GM18909 (cell line): ENCODE results near the gene TAF1B.

Source experiments
- ATAC-seq: cut with Tn5 transposase; IDR thresholded peaks from one replicate; pipeline ENCODE4 v1.9.1; 2021; ENCODE audit warnings: mild to moderate bottlenecking; ENCODE audit not compliant: unreplicated experiment, poor library complexity

The TAF1B gene

GRCh38 chr2:9959262-9959661 is 116.0 kb downstream of the TAF1B start:
- no peak for ATAC-seq

DNA sequence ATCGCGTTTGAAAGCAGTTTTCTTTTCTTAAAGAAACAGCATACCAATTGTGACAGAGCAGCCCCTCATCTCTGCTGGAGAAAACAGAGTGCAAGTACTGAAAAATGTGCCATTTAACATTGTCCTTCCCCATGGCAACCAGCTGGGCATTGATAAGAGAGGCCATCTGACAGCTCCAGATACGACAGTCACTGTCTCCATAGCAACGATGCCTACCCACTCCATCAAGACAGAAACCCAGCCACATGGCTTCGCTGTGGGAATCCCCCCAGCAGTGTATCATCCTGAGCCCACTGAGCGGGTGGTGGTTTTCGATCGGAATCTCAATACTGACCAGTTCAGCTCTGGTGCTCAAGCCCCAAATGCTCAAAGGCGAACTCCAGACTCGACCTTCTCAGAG is 117.7 kb downstream of the TAF1B start:
- ATAC-seq: no peak

DNA sequence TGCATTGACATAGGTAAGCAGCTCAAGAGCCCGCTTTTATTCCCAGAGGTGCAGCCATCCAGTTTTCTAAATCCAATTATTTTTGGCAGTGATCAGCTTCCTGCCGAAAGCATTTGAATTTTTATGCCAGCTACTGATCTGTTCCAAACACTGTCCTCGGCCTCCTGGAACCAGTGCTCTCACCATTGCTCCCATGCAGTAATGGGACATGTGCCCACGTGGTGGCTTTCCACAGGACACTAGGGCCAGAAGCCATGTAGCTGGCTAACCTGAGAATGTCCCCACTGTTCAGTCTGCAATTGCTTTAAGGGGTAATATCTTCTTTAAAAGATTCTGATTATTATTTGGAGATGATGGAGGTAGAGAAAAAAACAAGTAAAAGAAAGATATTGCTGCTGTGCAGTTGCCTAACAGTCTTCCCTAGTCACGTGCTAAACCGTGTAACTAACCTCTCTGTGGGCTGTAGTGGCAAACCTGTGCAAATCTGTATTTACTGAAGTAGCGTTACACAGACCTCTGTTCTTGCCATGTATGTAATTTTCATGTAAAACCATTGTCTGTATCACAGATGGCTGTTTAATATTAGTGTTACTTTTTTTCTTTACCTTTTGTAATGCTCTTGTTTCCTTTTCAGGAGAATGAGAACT is 121.2 kb downstream of the TAF1B start:
- ATAC-seq: no peak

DNA sequence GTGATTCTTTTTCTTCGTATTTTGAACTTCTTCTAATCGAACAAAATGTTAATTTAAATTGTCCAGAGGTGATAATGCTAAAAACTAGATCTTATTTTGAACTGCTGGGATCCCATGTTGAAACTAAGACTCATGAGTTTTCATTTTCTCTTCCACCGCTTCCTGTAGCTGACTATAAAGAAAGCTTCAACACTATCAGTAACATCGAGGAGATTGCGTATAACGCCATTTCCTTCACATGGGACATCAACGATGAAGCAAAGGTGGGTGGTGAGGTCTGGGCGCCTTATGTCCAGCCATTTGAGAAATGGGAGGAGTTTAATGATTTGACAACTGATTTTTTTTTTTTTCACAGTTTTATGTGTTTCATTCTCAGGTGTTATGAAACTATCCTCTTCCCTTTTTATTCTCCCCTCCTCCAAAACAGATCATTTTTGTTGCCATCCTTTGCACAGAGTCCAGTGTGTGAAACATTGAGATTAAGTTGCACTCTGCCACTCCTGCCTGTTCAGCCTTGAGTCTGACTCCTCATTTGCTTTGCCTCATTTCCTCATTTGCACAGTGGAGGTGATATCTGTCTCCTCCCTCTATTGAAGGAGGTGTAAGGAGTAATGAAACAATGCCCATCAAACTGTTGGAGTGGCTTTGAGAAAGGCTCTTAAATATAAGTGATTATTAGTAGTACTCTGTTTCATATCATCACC is 122.0 kb downstream of the TAF1B start:
- no peak for ATAC-seq

- no peak for ATAC-seq
Observed at GRCh38 chr2:9966491-9967022, 123.3 kb downstream of the TAF1B start.

DNA sequence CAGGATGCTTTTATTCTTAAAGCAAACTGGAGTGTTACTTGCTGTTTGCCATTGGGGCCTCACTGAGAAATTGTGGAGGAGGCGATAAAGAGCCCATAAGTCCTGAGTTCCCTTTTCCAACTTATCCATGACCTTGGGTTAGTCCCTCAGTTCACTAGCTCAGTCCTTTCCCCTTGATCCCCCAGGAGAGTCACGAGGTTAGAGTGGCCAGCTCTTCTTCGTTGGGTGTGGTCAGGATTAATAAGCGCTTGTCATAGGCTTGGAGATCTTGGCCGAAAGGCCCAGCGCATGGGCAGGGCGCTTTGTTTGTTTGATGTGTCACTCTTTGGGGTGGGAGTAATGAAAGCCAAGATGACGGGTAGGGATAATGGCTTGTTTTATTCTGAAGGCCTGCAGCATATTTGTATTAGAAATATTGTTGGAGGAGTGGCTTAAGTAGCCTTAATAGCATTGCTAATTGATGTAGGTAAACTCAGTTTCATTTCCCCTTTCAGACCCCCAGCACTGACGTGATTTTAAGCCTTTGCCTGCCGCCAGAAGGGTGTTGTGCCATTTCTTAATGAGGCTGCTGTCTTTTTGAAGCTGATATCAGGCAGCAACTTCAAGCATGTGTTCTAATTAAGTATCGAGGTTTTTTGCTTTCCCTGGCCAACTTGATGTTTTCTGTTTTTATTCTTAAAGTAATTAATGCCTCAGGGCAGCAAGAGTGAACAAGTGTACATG is 123.9 kb downstream of the TAF1B start:
- ATAC-seq: no peak

DNA sequence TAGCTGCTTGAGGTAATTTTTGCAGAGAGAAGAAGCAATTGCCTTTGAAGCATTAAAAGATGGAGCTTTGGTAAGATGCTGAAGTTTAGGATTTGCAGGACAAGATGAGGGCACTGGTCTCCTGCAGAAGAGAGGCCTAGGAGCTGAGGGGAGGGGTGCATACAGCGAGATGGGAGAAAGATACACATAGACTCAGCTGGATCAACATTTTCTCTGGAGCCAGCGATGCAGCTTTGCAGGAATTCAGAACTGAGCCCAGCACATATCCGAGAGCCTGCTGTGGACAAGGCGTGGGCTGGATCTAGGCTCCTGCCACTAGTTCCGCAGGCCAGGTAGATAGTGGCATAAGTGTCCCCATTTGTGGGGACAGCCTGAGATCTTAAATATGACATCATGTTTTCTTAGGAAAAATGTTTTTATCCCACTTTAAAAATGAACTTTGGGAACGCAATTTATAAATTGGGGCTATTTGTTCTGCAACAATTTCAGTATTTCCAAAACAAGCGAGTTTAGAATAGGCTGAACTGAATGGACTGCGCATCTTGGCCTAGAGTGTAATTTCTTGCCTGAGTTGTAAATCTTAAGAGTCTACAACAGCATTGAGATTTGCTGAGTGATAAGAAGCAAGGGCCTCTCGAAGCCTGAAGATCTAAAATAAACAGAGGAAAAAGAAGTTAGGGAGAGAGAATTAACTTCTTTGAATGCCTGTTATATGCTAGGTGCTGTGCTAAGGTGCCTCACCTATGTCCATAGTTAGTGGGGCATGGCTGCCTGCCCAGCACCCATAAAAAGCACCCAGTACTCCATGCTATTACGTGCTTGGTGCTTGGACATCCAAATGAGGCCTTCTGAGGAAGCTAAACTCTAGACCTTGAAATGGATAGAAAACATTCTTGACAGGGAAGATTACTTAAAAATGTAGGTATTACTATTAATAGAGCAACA is 125.6 kb downstream of the TAF1B start:
- ATAC-seq: no peak

DNA sequence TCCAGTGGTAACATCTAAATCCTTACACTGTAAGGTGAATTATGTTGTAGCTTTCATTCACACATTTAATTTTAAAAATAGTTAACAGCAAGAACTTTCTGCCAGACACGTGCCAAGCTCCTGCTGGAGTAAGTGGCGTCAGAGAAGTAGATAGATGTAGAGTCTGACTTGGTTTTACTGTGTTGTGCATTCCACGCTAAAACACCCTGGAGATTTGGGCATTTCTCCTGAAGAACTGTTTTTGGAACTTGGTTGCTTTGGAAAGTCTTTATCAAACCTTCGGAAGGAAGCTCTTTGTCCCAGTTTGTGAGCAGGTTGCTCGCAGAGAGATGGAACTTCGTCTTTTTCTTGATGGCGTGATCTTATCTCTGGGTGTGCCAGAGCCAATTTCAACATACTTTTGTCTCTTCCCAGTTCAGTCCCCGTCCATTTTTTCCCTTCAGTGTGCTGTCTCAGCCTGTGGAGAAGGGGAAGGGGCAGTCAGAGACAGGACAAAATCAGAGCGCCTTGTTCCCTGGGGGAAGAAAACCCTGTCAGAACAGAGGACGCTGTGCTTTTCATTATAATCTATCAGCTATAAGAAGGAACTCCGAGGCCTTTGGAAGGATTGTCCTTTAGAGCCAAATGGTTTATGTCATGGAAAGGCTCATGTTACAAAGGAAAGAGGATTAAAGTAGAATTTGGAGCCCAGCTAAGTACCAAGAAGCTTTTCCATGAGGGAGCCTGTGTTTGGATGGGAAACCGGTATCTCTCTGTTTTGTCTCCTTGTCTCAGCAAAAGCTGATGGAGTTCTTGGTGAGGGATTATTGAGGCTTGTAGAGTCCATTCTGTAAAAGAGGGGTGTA is 127.1 kb downstream of the TAF1B start:
- no peak for ATAC-seq

DNA sequence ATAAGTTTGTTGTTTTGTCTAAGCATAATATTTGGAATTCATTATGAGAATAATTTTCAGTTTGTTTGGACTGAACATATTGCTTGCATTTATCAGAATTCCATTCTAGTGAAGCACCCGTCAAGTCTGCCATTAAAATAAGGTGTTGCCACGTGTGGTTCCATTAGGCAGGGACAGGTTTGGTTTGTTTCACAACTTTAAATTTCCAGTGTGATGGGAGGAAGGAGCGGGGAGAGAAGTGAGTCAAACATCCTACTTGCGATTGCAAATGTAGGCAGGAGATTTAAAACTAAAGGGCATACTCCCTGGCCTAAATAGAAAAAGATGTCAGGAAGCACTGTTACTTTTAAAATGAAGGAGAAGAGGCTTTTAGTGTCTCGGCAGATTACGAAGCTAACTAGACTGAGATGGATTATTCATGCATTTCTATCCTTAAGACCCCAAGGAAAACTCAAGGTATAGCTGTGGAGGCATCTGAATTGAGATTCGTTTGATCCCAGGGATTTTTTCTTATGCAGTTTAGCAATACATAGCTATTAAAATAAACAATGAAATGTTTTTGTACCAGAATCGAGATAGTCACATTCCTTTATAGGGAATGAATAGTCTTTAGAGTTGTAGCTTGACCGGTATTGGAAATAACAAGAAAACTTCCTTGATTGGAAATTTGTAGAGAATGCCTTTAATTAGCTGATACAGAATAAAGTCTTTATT is 128.0 kb downstream of the TAF1B start:
- no peak for ATAC-seq

- no peak for ATAC-seq
Observed at GRCh38 chr2:9971890-9972289, 128.6 kb downstream of the TAF1B start.

GRCh38 chr2:9972621-9973479 is 129.6 kb downstream of the TAF1B start:
- no peak for ATAC-seq

DNA sequence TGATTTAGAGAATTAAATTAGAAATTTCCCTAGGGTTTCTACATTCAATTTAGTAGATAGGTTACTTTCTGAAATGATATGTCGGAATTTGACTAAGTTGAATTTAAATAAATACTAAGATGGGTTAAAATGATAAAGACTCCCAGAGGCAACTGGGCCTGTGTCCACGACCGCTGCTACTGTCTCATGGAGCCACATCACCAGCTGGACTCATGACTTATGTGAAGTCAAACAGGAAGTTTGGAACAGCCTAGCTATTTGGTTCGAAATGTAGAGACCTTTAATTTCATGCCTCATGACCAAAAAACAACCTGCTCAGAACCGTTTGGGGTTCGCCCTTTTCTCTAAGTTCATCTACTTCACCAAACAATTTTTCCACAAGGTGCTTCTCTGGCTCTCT is 130.4 kb downstream of the TAF1B start:
- no peak for ATAC-seq

GRCh38 chr2:9974343-9974742 is 131.1 kb downstream of the TAF1B start:
- ATAC-seq: no peak

DNA sequence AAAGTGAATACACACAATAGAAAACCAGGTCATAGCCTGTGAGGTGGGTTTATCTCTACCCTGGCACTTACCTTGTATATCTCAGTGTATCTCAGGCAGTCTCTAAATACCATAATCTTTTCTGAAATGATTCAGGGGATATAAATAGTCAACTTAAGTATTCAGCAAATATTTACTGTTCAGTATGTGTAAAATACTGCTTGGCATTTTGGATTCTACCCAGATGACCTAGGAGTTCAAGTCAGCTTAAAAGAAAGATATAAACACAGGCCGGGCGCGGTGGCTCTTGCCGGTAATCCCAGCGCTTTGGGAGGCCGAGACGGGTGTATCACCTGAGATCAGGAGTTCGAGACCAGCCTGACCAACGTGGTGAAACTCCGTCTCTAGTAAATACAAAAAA is 132.1 kb downstream of the TAF1B start:
- ATAC-seq: no peak

GRCh38 chr2:9975805-9976447 is 132.7 kb downstream of the TAF1B start:
- ATAC-seq: no peak

DNA sequence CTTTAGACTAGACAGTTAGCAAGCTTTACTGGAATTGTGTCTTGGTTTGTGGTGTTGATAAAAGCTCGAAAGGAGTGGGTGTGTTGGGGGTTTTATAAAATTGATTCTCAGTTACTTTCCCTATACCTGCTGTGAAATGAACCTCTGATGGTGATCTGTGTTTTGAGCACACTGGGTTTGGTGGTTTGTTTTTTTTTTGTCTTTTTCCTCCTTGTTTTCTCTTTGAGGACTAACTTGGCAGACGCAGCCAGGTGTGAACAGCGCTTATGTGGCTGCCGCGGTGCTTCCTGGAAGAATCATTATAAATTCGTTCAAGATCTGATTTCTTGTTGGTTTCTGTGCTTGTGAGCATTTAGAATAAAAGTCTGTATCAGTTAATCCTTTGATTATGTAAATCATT is 136.7 kb downstream of the TAF1B start:
- no peak for ATAC-seq

DNA sequence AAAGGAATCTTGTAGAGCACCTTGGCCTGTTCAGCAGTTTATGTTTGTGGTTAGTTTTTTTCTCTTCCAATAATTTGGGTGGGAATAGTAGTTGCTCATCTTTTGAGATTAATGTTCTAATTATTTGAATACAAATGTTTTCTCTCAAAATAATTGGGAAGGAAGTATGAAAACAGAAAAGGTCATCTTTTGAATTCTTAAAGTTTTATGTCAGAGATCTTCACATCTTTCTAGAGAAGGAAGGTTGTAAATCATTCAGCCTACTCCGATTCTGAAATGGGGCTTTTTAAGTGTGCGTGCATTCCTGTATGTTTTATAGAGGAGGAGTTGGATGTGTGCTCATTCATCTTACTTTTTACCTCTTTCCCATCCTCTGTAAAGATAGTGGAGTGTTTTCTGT is 137.2 kb downstream of the TAF1B start:
- ATAC-seq: no peak
